Endodermal cell (in vitro differentiated cells): Measurements from ENCODE around the gene ULK1. TPM values are rescaled to one million over a fixed set of nuclear protein-coding genes. Genes with fewer than 3 reads are reported as not detected.
"Not testable (repeated sequence)": the region's sequence is repeated elsewhere in the genome, so short reads cannot be mapped to it uniquely, and the experiment has no call there.

Experiments used
- DNase-seq: peaks from one replicate; pipeline ENCODE4 v3.0.0-alpha.2; 2017
- H3K27ac ChIP-seq: 2 replicates; pipeline ENCODE4 v1.5.1; 2013; ENCODE audit warnings: mild to moderate bottlenecking, low read depth, low read length, moderate library complexity
- H3K27me3 ChIP-seq: 2 replicates; pipeline ENCODE4 v1.6.1; 2013; ENCODE audit warnings: mild to moderate bottlenecking, low read length, moderate library complexity; ENCODE audit not compliant: insufficient read depth, control insufficient read depth, poor library complexity, severe bottlenecking
- H3K36me3 ChIP-seq: 2 replicates; pipeline ENCODE4 v1.7.0; 2013; ENCODE audit warnings: mild to moderate bottlenecking, low read length, moderate library complexity; ENCODE audit not compliant: control insufficient read depth, insufficient read depth
- H3K4me1 ChIP-seq: one replicate; pipeline ENCODE4 v1.7.0; 2013; ENCODE audit warnings: low read length; ENCODE audit not compliant: control insufficient read depth, insufficient read depth
- H3K4me3 ChIP-seq: 2 replicates; pipeline ENCODE4 v1.5.1; 2013; ENCODE audit warnings: mild to moderate bottlenecking, low read length, moderate library complexity
- H3K9ac ChIP-seq: 2 replicates; pipeline ENCODE4 v1.6.1; 2013; ENCODE audit warnings: mild to moderate bottlenecking, low read length, moderate library complexity; ENCODE audit not compliant: poor library complexity, severe bottlenecking; ENCODE audit errors: extremely low read depth
- H3K9me3 ChIP-seq: 2 replicates; pipeline ENCODE4 v1.6.1; 2013; ENCODE audit warnings: mild to moderate bottlenecking, low read length, moderate library complexity; ENCODE audit not compliant: control insufficient read depth
- H3K27ac Mint-ChIP-seq: 2 replicates; pipeline ENCODE4 v1.8.0; 2020; ENCODE audit warnings: mixed read lengths
- H3K27me3 Mint-ChIP-seq: 2 replicates; pipeline ENCODE4 v1.8.0; 2021; ENCODE audit warnings: mild to moderate bottlenecking, mixed read lengths; ENCODE audit not compliant: insufficient read depth
- H3K36me3 Mint-ChIP-seq: 2 replicates; pipeline ENCODE4 v1.8.0; 2020; ENCODE audit warnings: low read depth, mixed read lengths
- H3K4me1 Mint-ChIP-seq: 2 replicates; pipeline ENCODE4 v1.8.0; 2020; ENCODE audit warnings: mixed read lengths
- H3K4me3 Mint-ChIP-seq: 2 replicates; pipeline ENCODE4 v1.8.0; 2020; ENCODE audit warnings: mild to moderate bottlenecking, moderate library complexity, mixed read lengths
- H3K9me3 Mint-ChIP-seq: 2 replicates; pipeline ENCODE4 v1.8.0; 2020; ENCODE audit warnings: mild to moderate bottlenecking, mixed read lengths
- CTCF ChIP-seq: fragments of 200-600 bp; sonication (generic); conservative IDR thresholded peaks from 2 replicates; pipeline ENCODE4 v1.5.0; 2021; ENCODE audit warnings: antibody characterized with exemption, mild to moderate bottlenecking
- WGBS, 2 experiments: methylation state at CpG; one replicate each; pipeline versions ENCODE4 v1.1.5 to v1.1.7; 2013; ENCODE audit warnings: missing lambda C conversion rate in 2 of 2, mixed read lengths in 1 of 2; ENCODE audit not compliant: insufficient coverage in 1 of 2, insufficient read length in 1 of 2; 5-methylcytosine and 5-hydroxymethylcytosine counted together
- total RNA-seq, 2 donors: library from RNA; stranded (reverse); fragmentation: NEBNext Ultra II Directional in 1 of 2; extraction: Animal tissue kit (Norgen Biotek cat#: 25700) in 1 of 2; gene quantifications; 2 replicates in 1 of 2; 3 replicates in 1 of 2; pipeline ENCODE4 v1.2.1, GENCODE V29; 2021

The ULK1 gene
- total RNA-seq, 2 donors from 2014 or later = 68.0 to 104 TPM

GRCh38 chr12:131873293-131873692 is 21.1 kb upstream of the ULK1 start:
- H3K27me3 ChIP-seq = no peaks in the 10 kb centered on the region
- H3K4me3 ChIP-seq = no peak overlapping the region
- no peak overlapping the region for H3K9ac ChIP-seq
- DNase-seq = no peak
- WGBS, 2 experiments = 92 to 95% methylated on average over 14 to 21 of the region's 21 CpGs
- H3K9me3 Mint-ChIP-seq = peaks cover 10% of the 10 kb centered on the region
- no peak overlapping the region for H3K27ac ChIP-seq
- no peaks in the 10 kb centered on the region for H3K27me3 Mint-ChIP-seq
- no peak for TF ChIP-seq CTCF
- no peak overlapping the region for H3K4me3 Mint-ChIP-seq
- H3K27ac Mint-ChIP-seq = no peak overlapping the region
- H3K4me1 Mint-ChIP-seq = peaks cover 9% of the 10 kb centered on the region
- no peaks in the 10 kb centered on the region for H3K9me3 ChIP-seq
- H3K4me1 ChIP-seq = peaks cover 1% of the 10 kb centered on the region
- H3K36me3 Mint-ChIP-seq = no peaks in the 10 kb centered on the region
- no peaks in the 10 kb centered on the region for H3K36me3 ChIP-seq

GRCh38 chr12:131874972-131875371 is 19.4 kb upstream of the ULK1 start:
- H3K36me3 Mint-ChIP-seq, H3K27ac Mint-ChIP-seq, H3K9me3 ChIP-seq, H3K36me3 ChIP-seq, H3K27ac ChIP-seq, H3K4me3 ChIP-seq, H3K27me3 ChIP-seq, H3K4me3 Mint-ChIP-seq, H3K27me3 Mint-ChIP-seq, H3K4me1 ChIP-seq, H3K9ac ChIP-seq, DNase-seq: not testable (repeated sequence)
- Mint-ChIP-seq H3K4me1 (peaks cover 26% of the 10 kb centered on the region), H3K9me3 (peaks cover 10% of the 10 kb centered on the region)
- 90 to 100% methylated on average over 3 to 6 of the region's 6 CpGs for WGBS, 2 experiments

GRCh38 chr12:131877216-131877615 is 17.2 kb upstream of the ULK1 start:
- H3K27me3 ChIP-seq, H3K36me3 Mint-ChIP-seq, H3K4me3 ChIP-seq, H3K27ac Mint-ChIP-seq, H3K9ac ChIP-seq, H3K9me3 ChIP-seq, H3K27ac ChIP-seq, H3K4me3 Mint-ChIP-seq, DNase-seq, H3K27me3 Mint-ChIP-seq, H3K36me3 ChIP-seq, H3K4me1 ChIP-seq: not testable (repeated sequence)
- Mint-ChIP-seq H3K4me1 (peaks cover 34% of the 10 kb centered on the region), H3K9me3 (peaks cover 10% of the 10 kb centered on the region)
- WGBS, 2 experiments = 91 to 98% methylated on average over 7 to 10 of the region's 10 CpGs

DNA sequence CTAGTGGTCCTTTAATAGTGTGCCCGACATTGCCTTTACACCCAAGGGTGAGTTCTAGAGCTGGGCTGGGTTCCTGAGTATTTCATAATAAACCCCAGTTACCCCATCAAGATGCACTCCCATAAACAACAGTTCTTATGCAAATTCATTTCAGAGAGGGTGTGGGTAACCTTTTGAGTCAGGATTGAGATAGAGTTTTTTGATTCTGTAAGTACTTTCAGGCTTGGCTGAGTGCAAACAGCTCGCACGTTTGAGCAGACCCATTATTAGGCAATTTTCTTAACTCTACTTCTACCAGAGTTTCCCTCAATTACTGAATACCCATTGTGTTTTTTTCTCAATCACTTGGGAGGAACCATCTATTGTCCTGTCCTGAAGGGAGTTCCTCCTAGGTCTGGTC is 16.0 kb upstream of the ULK1 start:
- H3K9me3 ChIP-seq, H3K27me3 ChIP-seq, H3K36me3 Mint-ChIP-seq, DNase-seq, H3K4me1 ChIP-seq, H3K9ac ChIP-seq, H3K27me3 Mint-ChIP-seq, H3K27ac ChIP-seq, H3K27ac Mint-ChIP-seq, H3K36me3 ChIP-seq, H3K4me3 ChIP-seq: not testable (repeated sequence)
- H3K4me1 Mint-ChIP-seq = peaks cover 37% of the 10 kb centered on the region
- peak overlapping the region; percentile 8 for H3K4me3 Mint-ChIP-seq
- 47% methylated on average over 3 of the region's 3 CpGs; no CpG with 5 or more reads in 1 of the 2 experiments for WGBS, 2 experiments
- H3K9me3 Mint-ChIP-seq = peaks cover 10% of the 10 kb centered on the region
